Bronchial epithelial cell (primary cell): ENCODE results near the gene EPHB1. TPM values are rescaled to one million over a fixed set of nuclear protein-coding genes. Genes with fewer than 3 reads are reported as not detected.

ENCODE experiments used
- DNase-seq: peaks from one replicate; pipeline ENCODE4 v3.0.0-alpha.2; 2010; ENCODE audit warnings: low read depth
- FAIRE-seq: peaks from 2 replicates; lab custom pipeline; 2011; peaks lifted over from hg19 to GRCh38; lab: Jason Lieb, UNC
- H3K27me3 ChIP-seq: 2 replicates; pipeline ENCODE4 v1.5.1; 2011; ENCODE audit warnings: low read length; ENCODE audit not compliant: control insufficient read depth, insufficient read depth
- H3K36me3 ChIP-seq: 2 replicates; pipeline ENCODE4 v1.5.1; 2011; ENCODE audit warnings: low read length; ENCODE audit not compliant: control insufficient read depth, insufficient read depth
- H3K4me3 ChIP-seq: 2 replicates; pipeline ENCODE4 v1.5.1; 2011; ENCODE audit warnings: mild to moderate bottlenecking, low read depth, low read length, control low read depth
- total RNA-seq: library from RNA; depleted of rRNA; stranded (reverse); fragments of >200 nt; gene quantifications from 2 replicates; pipeline ENCODE4 v1.2.1, GENCODE V29; 2014
- TF ChIP-seq, protein P1 (sequence below): IDR thresholded peaks from 2 replicates; pipeline ENCODE4 v1.5.1; 2011; ENCODE audit warnings: mild to moderate bottlenecking, moderate library complexity, low read length, control low read depth, inconsistent platforms; ENCODE audit not compliant: insufficient read depth, severe bottlenecking

Gene EPHB1
- total RNA-seq, 1 donor from 2014 or later: under 0.01 TPM

DNA sequence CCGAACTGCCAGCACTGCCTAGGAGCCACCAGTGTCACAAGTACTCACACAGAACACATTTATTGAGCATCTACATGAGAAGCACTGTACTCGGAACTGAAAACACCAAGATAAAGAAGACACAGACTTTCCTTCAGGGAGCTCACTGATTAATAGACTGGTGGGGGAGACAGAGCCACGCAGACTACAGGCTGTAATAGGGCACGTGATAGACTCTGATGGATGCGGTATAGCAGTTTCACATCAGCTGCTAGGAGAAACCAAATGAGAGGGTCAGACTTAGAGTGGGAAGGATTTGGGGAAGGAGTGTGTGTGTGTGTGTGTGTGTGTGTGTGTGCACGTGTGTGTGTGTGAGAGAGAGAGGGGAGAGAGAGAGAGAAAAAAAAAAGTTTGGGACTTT is 12.1 kb downstream of the EPHB1 start:
- TF ChIP-seq, protein P1, sequence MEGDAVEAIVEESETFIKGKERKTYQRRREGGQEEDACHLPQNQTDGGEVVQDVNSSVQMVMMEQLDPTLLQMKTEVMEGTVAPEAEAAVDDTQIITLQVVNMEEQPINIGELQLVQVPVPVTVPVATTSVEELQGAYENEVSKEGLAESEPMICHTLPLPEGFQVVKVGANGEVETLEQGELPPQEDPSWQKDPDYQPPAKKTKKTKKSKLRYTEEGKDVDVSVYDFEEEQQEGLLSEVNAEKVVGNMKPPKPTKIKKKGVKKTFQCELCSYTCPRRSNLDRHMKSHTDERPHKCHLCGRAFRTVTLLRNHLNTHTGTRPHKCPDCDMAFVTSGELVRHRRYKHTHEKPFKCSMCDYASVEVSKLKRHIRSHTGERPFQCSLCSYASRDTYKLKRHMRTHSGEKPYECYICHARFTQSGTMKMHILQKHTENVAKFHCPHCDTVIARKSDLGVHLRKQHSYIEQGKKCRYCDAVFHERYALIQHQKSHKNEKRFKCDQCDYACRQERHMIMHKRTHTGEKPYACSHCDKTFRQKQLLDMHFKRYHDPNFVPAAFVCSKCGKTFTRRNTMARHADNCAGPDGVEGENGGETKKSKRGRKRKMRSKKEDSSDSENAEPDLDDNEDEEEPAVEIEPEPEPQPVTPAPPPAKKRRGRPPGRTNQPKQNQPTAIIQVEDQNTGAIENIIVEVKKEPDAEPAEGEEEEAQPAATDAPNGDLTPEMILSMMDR: no peak
- no peaks in the 10 kb centered on the region for H3K27me3 ChIP-seq
- DNase-seq (no peak), FAIRE-seq (no peak)
- no peaks in the 10 kb centered on the region for H3K36me3 ChIP-seq
- no peak overlapping the region for H3K4me3 ChIP-seq

DNA sequence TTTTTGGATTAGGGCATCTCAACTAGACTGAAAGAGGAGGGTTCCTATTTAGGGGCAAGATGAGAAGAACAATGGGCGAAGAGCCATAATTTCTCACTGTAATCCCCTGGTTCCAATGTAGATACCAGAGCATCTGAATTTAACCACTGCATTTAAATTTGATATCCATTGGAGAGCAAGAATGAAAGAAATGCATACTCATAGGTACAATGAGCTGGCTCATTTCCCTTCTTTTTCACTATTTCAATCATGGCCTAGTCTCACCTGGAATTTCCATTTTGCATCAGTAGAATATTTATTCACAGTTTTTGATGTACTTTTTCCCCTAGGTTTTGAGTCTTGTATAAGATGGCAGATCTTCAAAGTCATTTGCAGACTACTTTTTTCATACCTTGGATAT is 13.8 kb downstream of the EPHB1 start:
- TF ChIP-seq, protein P1: no peak
- H3K36me3 ChIP-seq: no peaks in the 10 kb centered on the region
- no peaks in the 10 kb centered on the region for H3K27me3 ChIP-seq
- DNase-seq: no peak
- no peak overlapping the region for H3K4me3 ChIP-seq
- no peak for FAIRE-seq

DNA sequence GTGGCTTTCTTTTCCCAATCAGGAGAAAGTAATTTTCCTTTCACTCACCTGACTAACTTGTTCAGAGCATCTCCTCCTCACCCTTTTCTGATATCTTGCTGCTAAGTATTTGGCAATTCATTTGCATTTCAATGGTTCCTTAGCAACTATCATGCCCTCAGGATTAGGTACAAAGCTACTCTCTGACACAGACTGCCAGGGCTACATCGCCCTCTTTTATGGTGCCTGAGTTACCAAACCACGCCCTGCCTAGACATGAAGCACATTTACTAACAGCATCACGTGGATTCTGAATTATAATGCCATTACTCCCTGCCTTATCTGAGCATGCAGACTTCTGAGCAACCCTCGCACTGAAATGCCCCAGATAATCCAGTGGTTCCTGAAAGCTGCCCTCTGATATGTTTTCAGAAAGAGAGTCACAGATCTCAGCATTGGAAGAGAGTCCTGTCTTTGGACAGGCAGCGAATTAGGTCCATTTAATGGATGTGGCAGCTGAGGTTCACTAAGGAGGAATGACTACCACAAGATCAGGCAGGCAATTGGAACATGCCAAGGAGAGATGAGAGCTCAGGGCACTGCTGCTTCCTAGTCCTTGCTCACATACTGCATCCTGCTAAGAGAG is 14.5 kb downstream of the EPHB1 start:
- TF ChIP-seq, protein P1: no peak
- FAIRE-seq: peak; percentile 47
- Histone ChIP-seq H3K36me3 (no peaks in the 10 kb centered on the region), H3K27me3 (no peaks in the 10 kb centered on the region), H3K4me3 (no peak overlapping the region)
- peak; percentile 76 for DNase-seq

DNA sequence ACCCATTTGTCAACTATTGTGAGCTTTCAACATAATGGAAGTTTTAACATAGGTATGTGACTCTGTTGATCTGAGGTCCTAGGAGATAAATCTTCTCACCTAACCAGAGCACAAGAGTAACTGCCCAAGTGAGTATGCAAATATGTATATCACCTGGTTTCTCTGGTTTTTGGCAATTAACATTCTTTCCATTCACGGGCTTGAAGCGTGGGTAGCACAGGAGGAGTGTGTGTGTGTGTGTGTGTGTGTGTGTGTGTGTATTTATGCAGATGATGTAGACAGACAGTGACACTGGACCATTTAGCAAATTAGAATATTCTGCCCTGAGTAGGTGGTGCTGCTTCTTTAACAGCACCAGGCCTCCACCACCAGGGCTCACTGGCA is 15.0 kb downstream of the EPHB1 start:
- no peaks in the 10 kb centered on the region for H3K36me3 ChIP-seq
- no peak for DNase-seq

DNA sequence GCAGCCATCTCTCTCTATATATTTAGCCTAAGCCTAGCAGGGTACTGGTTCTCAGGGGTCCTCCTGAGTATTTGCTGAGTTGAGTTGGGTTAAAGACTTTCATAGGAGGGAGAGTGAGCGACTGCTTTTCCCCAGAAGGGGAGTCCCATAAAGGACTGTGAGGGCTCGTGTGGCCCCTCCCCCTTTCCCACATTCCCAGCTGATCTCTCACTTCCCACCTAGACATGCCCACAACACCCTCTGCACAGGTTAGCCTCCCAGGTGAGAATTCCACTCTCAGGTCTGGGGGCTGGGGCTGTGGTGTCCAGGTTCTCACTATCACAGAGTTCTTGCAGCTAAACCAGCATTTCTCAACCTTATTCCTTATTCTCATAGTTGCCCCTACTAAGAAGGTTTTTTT is 15.8 kb downstream of the EPHB1 start:
- FAIRE-seq (no peak), DNase-seq (no peak)
- Histone ChIP-seq H3K36me3 (no peaks in the 10 kb centered on the region), H3K27me3 (no peaks in the 10 kb centered on the region), H3K4me3 (no peak overlapping the region)
- TF ChIP-seq, protein P1: no peak

More for the DNA sequence above, 15.0 kb downstream of the EPHB1 start:
- H3K4me3 ChIP-seq: no peak overlapping the region
- TF ChIP-seq, protein P1: no peak
- no peak for FAIRE-seq
- no peaks in the 10 kb centered on the region for H3K27me3 ChIP-seq

DNA sequence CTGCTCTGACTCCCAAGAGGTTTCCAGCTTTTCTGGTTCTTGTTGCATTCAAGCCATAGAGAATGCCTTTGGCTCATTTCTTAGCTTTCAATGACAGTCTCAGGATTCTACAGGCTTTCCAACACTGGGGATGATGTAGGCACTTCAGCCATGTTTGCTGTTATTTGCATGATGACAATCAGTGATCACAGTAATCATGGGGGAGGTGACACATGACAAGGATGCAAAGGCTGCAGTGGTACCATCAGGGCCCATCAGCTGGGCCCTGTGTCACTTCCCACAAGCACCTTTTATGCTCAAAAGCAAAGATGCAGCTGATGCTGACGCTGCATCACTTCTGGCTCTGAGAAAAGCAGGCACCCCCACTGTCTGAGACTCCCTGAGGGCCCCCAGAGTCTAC is 18.6 kb downstream of the EPHB1 start:
- FAIRE-seq (no peak), DNase-seq (no peak)
- no peak overlapping the region for H3K4me3 ChIP-seq
- no peaks in the 10 kb centered on the region for H3K27me3 ChIP-seq
- H3K36me3 ChIP-seq: no peaks in the 10 kb centered on the region
- TF ChIP-seq, protein P1: no peak
